Dedifferentiated amniotic fluid mesenchymal stem cell (primary cell): Measurements from ENCODE around the gene CRTC1.

Source experiments
- DNase-seq: peaks from one replicate; pipeline ENCODE4 v3.0.0-alpha.2; 2016; ENCODE audit errors: extremely low spot score

Gene CRTC1

GRCh38 chr19:18683109-18683957, at the start of gene CRTC1:
Gene CRTC1, plus strand, starts transcription at chr19:18683680. Its CDS starts 23 bp downstream, at chr19:18683703.
- DNase-seq: peak; percentile 63

GRCh38 chr19:18634612-18635297, 48.7 kb upstream of the CRTC1 start:
- DNase-seq: no peak

- no peak for DNase-seq
These were observed 47.7 kb upstream of the CRTC1 start for GRCh38 chr19:18635831-18636182.

- DNase-seq: peak; percentile 91
These were observed 47.1 kb upstream of the CRTC1 start for GRCh38 chr19:18636183-18636968.

GRCh38 chr19:18636969-18637629, 46.4 kb upstream of the CRTC1 start, which contains the start of gene KLHL26:
Gene KLHL26, plus strand, starts transcription at chr19:18637028. Its CDS starts 27 bp downstream, at chr19:18637055.
- DNase-seq: no peak

- DNase-seq: no peak
These were observed 45.5 kb upstream of the CRTC1 start for GRCh38 chr19:18637673-18638630.

GRCh38 chr19:18639706-18640243, 43.7 kb upstream of the CRTC1 start:
- no peak for DNase-seq

GRCh38 chr19:18644196-18645034, 39.1 kb upstream of the CRTC1 start:
- no peak for DNase-seq

GRCh38 chr19:18645035-18645511, 38.4 kb upstream of the CRTC1 start:
- DNase-seq: no peak

- no peak for DNase-seq
These were observed 36.7 kb upstream of the CRTC1 start for GRCh38 chr19:18646535-18647370.

- DNase-seq: no peak
These were observed 36.1 kb upstream of the CRTC1 start for GRCh38 chr19:18647371-18647767.

- DNase-seq: no peak
These were observed 35.7 kb upstream of the CRTC1 start for GRCh38 chr19:18647807-18648206.

GRCh38 chr19:18648973-18649315, 34.5 kb upstream of the CRTC1 start:
- no peak for DNase-seq

GRCh38 chr19:18649371-18650020, 34.0 kb upstream of the CRTC1 start:
- no peak for DNase-seq

- no peak for DNase-seq
These were observed 33.5 kb upstream of the CRTC1 start for GRCh38 chr19:18650021-18650390.

GRCh38 chr19:18650468-18651041, 32.9 kb upstream of the CRTC1 start:
- no peak for DNase-seq

GRCh38 chr19:18651300-18651699, 32.2 kb upstream of the CRTC1 start:
- DNase-seq: no peak

- DNase-seq: no peak
These were observed 31.7 kb upstream of the CRTC1 start for GRCh38 chr19:18651733-18652132.
